GM12872 (cell line): ENCODE measurements around the gene TEDDM1.

Experiments
- TF ChIP-seq, protein P1 (sequence below): IDR thresholded peaks from 3 replicates; pipeline ENCODE4 v1.5.1; 2011; ENCODE audit warnings: low read depth, mild to moderate bottlenecking, low read length, moderate library complexity; ENCODE audit not compliant: insufficient read depth

Gene TEDDM1

GRCh38 chr1:182374101-182374834, 26.2 kb downstream of the TEDDM1 start:
- TF ChIP-seq, protein P1, sequence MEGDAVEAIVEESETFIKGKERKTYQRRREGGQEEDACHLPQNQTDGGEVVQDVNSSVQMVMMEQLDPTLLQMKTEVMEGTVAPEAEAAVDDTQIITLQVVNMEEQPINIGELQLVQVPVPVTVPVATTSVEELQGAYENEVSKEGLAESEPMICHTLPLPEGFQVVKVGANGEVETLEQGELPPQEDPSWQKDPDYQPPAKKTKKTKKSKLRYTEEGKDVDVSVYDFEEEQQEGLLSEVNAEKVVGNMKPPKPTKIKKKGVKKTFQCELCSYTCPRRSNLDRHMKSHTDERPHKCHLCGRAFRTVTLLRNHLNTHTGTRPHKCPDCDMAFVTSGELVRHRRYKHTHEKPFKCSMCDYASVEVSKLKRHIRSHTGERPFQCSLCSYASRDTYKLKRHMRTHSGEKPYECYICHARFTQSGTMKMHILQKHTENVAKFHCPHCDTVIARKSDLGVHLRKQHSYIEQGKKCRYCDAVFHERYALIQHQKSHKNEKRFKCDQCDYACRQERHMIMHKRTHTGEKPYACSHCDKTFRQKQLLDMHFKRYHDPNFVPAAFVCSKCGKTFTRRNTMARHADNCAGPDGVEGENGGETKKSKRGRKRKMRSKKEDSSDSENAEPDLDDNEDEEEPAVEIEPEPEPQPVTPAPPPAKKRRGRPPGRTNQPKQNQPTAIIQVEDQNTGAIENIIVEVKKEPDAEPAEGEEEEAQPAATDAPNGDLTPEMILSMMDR, result no peak

- TF ChIP-seq, protein P1, result no peak
Observed at GRCh38 chr1:182370532-182370931, 29.9 kb downstream of the TEDDM1 start.

- TF ChIP-seq, protein P1, result no peak
Observed at GRCh38 chr1:182368903-182369302, 31.6 kb downstream of the TEDDM1 start.

GRCh38 chr1:182368358-182368757, 32.1 kb downstream of the TEDDM1 start:
- TF ChIP-seq, protein P1, result no peak

GRCh38 chr1:182367926-182368325, 32.5 kb downstream of the TEDDM1 start:
- TF ChIP-seq, protein P1, result no peak

DNA sequence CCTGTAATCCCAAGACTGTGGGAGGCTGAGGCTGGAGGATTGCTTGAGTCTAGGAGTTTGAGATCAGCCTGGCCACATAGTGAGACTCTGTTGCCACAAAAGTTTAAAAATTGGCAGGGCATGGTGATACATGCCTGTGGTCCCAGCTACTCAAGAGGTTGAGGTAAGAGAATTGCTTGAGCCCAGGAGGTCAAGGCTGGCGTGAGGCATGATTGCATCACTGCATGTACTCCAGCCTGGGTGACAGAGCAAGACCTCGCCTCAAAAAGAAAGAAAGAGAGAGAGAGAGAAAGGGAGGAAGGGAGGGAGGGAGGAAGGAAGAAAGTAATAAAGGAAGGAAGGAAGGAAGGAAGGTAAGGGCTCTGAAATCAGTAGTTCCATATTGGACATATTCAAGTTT, 33.9 kb downstream of the TEDDM1 start:
- TF ChIP-seq, protein P1, result no peak

DNA sequence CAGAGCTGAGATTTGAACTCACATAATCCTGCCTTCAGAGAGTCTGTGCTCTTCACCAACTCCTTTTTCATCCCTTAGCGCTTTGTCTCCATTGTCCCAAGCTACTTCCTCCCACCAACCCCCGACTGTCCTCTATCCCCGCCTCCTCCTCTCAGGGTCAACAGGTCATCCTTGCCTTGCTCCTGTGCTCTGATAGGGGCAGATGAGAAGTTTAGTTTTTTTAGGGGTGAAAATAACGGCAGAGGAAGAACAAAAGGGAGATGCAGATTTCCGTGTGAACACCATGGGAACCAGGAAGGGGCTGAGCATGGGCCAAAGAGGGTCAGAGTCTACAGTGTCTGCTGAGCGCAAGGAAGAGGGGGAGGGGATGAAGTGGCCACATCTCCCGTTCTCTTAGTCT, 40.8 kb downstream of the TEDDM1 start:
- TF ChIP-seq, protein P1, result no peak
